ENCODE measurements around the gene AKT1. TPM values are rescaled to one million over a fixed set of nuclear protein-coding genes. Genes with fewer than 3 reads are reported as not detected.
A peak's percentile ranks its signal among the peaks of the same experiment; 100 is the strongest.

Gene AKT1
- total and polyA plus RNA-seq, 2 of the 13 experiments (the other 11 are each of a cell fraction or from before 2014, with no cell fraction given) = 96.2 to 116 TPM

DNA sequence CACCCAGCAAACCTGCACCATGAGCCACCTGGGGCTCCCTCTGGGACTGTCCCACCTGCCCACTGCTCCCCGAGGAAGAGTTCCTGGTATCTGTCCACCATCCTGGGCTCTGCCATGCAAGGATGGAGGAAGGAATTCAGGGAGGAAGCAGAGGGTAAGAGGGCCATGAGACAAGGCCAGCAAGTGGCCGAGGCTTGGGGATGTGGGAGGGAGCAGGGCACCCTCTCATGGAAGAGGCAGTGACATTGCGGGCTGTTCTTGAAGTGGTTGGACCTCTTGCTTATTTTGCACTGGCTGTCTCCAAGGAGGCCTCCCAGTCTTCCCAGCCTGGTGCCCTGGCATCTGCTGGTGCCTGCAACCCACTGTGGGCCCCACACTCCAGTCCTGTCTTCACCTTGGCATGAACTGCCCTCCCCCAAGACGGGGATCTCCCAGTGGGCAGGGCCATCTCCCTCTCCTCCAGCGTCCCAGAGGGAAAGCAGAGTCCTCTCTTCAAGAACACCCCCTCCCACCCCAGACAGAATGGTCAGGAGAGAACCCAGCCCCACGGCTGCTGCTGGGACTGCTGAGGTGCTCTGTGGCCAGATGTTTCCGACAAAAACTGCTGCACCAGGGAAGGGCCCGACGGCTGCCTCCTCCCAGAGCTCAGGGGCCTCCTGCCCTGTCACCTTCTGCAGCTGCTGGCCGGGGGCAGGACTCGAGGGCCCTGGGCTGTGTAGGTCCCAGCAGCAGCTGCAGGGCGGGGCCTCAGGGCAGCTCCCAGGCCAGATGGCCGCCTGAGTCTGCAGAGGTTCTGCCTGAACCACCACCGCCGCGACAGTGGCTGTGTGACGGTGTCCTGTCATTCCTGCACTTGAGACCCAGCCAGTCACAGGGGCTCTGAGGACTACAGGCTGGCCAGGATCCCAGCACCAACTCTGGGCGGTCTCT, 1.8 kb upstream of the AKT1 start (continued):
- TF ChIP-seq, protein P1, sequence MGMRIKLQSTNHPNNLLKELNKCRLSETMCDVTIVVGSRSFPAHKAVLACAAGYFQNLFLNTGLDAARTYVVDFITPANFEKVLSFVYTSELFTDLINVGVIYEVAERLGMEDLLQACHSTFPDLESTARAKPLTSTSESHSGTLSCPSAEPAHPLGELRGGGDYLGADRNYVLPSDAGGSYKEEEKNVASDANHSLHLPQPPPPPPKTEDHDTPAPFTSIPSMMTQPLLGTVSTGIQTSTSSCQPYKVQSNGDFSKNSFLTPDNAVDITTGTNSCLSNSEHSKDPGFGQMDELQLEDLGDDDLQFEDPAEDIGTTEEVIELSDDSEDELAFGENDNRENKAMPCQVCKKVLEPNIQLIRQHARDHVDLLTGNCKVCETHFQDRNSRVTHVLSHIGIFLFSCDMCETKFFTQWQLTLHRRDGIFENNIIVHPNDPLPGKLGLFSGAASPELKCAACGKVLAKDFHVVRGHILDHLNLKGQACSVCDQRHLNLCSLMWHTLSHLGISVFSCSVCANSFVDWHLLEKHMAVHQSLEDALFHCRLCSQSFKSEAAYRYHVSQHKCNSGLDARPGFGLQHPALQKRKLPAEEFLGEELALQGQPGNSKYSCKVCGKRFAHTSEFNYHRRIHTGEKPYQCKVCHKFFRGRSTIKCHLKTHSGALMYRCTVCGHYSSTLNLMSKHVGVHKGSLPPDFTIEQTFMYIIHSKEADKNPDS (CRISPR knock-in tag; IDR thresholded peaks at IDR 0.05) = no peak
- TF ChIP-seq ZZZ3 (CRISPR knock-in tag; IDR thresholded peaks at IDR 0.05; ENCODE audit: borderline replicate concordance) (no peak), SALL1 (CRISPR knock-in tag; IDR thresholded peaks at IDR 0.05) (0 out of 2 replicates have a peak, but pooled peaks have one; percentile 44), SMC3 (IDR thresholded peaks at IDR 0.05; ENCODE audit: low read length) (no peak), ZNF44 (CRISPR knock-in tag; IDR thresholded peaks at IDR 0.05) (no peak), GABPB1 (CRISPR knock-in tag; IDR thresholded peaks at IDR 0.05) (peak; percentile 27; the same call in 1 of the 2 replicates), ZNF564 (CRISPR knock-in tag; IDR thresholded peaks at IDR 0.05) (no peak), ZNF230 (CRISPR knock-in tag; IDR thresholded peaks at IDR 0.05) (no peak), NCOA1 (CRISPR knock-in tag; IDR thresholded peaks at IDR 0.05) (0 out of 2 replicates have a peak, but pooled peaks have one; percentile 37), ZNF335 (CRISPR knock-in tag; IDR thresholded peaks at IDR 0.05) (no peak), ZNF251 (CRISPR knock-in tag; IDR thresholded peaks at IDR 0.05) (no peak)
- TF ChIP-seq, protein P2, sequence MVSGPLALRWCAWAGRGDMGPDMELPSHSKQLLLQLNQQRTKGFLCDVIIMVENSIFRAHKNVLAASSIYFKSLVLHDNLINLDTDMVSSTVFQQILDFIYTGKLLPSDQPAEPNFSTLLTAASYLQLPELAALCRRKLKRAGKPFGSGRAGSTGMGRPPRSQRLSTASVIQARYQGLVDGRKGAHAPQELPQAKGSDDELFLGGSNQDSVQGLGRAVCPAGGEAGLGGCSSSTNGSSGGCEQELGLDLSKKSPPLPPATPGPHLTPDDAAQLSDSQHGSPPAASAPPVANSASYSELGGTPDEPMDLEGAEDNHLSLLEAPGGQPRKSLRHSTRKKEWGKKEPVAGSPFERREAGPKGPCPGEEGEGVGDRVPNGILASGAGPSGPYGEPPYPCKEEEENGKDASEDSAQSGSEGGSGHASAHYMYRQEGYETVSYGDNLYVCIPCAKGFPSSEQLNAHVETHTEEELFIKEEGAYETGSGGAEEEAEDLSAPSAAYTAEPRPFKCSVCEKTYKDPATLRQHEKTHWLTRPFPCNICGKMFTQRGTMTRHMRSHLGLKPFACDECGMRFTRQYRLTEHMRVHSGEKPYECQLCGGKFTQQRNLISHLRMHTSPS (CRISPR knock-in tag; IDR thresholded peaks at IDR 0.05; ENCODE audit: low read depth) = 0 out of 2 replicates have a peak, but pooled peaks have one; percentile 30
- TF ChIP-seq, protein P3, sequence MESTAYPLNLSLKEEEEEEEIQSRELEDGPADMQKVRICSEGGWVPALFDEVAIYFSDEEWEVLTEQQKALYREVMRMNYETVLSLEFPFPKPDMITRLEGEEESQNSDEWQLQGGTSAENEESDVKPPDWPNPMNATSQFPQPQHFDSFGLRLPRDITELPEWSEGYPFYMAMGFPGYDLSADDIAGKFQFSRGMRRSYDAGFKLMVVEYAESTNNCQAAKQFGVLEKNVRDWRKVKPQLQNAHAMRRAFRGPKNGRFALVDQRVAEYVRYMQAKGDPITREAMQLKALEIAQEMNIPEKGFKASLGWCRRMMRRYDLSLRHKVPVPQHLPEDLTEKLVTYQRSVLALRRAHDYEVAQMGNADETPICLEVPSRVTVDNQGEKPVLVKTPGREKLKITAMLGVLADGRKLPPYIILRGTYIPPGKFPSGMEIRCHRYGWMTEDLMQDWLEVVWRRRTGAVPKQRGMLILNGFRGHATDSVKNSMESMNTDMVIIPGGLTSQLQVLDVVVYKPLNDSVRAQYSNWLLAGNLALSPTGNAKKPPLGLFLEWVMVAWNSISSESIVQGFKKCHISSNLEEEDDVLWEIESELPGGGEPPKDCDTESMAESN (CRISPR knock-in tag; conservative IDR thresholded peaks at IDR 0.05) = no peak
- TF ChIP-seq, protein P4, sequence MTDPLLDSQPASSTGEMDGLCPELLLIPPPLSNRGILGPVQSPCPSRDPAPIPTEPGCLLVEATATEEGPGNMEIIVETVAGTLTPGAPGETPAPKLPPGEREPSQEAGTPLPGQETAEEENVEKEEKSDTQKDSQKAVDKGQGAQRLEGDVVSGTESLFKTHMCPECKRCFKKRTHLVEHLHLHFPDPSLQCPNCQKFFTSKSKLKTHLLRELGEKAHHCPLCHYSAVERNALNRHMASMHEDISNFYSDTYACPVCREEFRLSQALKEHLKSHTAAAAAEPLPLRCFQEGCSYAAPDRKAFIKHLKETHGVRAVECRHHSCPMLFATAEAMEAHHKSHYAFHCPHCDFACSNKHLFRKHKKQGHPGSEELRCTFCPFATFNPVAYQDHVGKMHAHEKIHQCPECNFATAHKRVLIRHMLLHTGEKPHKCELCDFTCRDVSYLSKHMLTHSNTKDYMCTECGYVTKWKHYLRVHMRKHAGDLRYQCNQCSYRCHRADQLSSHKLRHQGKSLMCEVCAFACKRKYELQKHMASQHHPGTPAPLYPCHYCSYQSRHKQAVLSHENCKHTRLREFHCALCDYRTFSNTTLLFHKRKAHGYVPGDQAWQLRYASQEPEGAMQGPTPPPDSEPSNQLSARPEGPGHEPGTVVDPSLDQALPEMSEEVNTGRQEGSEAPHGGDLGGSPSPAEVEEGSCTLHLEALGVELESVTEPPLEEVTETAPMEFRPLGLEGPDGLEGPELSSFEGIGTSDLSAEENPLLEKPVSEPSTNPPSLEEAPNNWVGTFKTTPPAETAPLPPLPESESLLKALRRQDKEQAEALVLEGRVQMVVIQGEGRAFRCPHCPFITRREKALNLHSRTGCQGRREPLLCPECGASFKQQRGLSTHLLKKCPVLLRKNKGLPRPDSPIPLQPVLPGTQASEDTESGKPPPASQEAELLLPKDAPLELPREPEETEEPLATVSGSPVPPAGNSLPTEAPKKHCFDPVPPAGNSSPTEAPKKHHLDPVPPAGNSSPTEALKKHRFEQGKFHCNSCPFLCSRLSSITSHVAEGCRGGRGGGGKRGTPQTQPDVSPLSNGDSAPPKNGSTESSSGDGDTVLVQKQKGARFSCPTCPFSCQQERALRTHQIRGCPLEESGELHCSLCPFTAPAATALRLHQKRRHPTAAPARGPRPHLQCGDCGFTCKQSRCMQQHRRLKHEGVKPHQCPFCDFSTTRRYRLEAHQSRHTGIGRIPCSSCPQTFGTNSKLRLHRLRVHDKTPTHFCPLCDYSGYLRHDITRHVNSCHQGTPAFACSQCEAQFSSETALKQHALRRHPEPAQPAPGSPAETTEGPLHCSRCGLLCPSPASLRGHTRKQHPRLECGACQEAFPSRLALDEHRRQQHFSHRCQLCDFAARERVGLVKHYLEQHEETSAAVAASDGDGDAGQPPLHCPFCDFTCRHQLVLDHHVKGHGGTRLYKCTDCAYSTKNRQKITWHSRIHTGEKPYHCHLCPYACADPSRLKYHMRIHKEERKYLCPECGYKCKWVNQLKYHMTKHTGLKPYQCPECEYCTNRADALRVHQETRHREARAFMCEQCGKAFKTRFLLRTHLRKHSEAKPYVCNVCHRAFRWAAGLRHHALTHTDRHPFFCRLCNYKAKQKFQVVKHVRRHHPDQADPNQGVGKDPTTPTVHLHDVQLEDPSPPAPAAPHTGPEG (CRISPR knock-in tag; IDR thresholded peaks at IDR 0.05) = no peak
- TF ChIP-seq, protein P5, sequence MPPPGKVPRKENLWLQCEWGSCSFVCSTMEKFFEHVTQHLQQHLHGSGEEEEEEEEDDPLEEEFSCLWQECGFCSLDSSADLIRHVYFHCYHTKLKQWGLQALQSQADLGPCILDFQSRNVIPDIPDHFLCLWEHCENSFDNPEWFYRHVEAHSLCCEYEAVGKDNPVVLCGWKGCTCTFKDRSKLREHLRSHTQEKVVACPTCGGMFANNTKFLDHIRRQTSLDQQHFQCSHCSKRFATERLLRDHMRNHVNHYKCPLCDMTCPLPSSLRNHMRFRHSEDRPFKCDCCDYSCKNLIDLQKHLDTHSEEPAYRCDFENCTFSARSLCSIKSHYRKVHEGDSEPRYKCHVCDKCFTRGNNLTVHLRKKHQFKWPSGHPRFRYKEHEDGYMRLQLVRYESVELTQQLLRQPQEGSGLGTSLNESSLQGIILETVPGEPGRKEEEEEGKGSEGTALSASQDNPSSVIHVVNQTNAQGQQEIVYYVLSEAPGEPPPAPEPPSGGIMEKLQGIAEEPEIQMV (CRISPR knock-in tag; IDR thresholded peaks at IDR 0.05; ENCODE audit: low read depth) = no peak
